Liver (tissue), 9 donors: Measurements from ENCODE around the gene RPP25L. TPM values are rescaled to one million over a fixed set of nuclear protein-coding genes. Genes with fewer than 3 reads are reported as not detected.

Experiments used
- DNase-seq: peaks from one replicate; pipeline ENCODE4 v3.0.0-alpha.2; 2017; ENCODE audit warnings: low spot score
- H3K27ac ChIP-seq, 2 donors: one replicate each; pipeline ENCODE4 v1.7.0; 2013; ENCODE audit warnings: inconsistent platforms in 2 of 2, low read length in 2 of 2, control low read depth in 1 of 2, low read depth in 1 of 2, mild to moderate bottlenecking in 1 of 2
- H3K27me3 ChIP-seq, 4 donors: one replicate each; pipeline versions ENCODE4 v1.6.1 to v1.7.0; 2013; ENCODE audit warnings: low read length in 3 of 4, inconsistent platforms in 1 of 4, mild to moderate bottlenecking in 1 of 4, moderate library complexity in 1 of 4; ENCODE audit not compliant: control insufficient read depth in 4 of 4, insufficient read depth in 4 of 4
- H3K36me3 ChIP-seq, 4 donors: one replicate each; pipeline versions ENCODE4 v1.6.1 to v1.7.0; 2013; ENCODE audit warnings: low read length in 3 of 4, mild to moderate bottlenecking in 3 of 4, low read depth in 1 of 4, moderate library complexity in 1 of 4; ENCODE audit not compliant: control insufficient read depth in 4 of 4, insufficient read depth in 3 of 4
- H3K4me1 ChIP-seq, 4 donors: one replicate each; pipeline versions ENCODE4 v1.6.1 to v1.7.0; 2013; ENCODE audit warnings: low read length in 3 of 4, mild to moderate bottlenecking in 3 of 4, moderate library complexity in 1 of 4; ENCODE audit not compliant: control insufficient read depth in 4 of 4, insufficient read depth in 4 of 4
- H3K4me3 ChIP-seq, 3 donors: one replicate each; pipeline versions ENCODE4 v1.6.1 to v1.7.0; 2013; ENCODE audit warnings: low read length in 3 of 3, control low read depth in 1 of 3, low read depth in 1 of 3, mild to moderate bottlenecking in 1 of 3
- H3K9ac ChIP-seq, 2 donors: one replicate each; pipeline ENCODE4 v1.7.0; 2013; ENCODE audit warnings: low read length in 2 of 2, mild to moderate bottlenecking in 2 of 2, moderate library complexity in 2 of 2, control low read depth in 1 of 2, low read depth in 1 of 2
- H3K9me3 ChIP-seq, 4 donors: one replicate each; pipeline versions ENCODE4 v1.6.1 to v1.7.0; 2013; ENCODE audit warnings: low read length in 3 of 4; ENCODE audit not compliant: control insufficient read depth in 4 of 4
- ATF3 ChIP-seq: IDR thresholded peaks from 2 replicates; pipeline ENCODE4 v1.6.1; 2016; ENCODE audit warnings: antibody characterized with exemption
- CTCF ChIP-seq: fragments of 150-350 bp; IDR thresholded peaks from 2 replicates; pipeline ENCODE4 v1.5.1; 2017; ENCODE audit warnings: improper control_type of control experiment, low read depth, low read length; ENCODE audit not compliant: missing input control
- EGR1 ChIP-seq, 2 donors: IDR thresholded peaks; 2 replicates each; pipeline ENCODE4 v1.6.1; 2016 to 2018; ENCODE audit warnings: antibody characterized with exemption in 2 of 2, low read depth in 2 of 2
- FOXA1 ChIP-seq: IDR thresholded peaks from 2 replicates; pipeline ENCODE4 v1.6.1; 2016; ENCODE audit warnings: antibody characterized with exemption
- FOXA2 ChIP-seq: IDR thresholded peaks from 2 replicates; pipeline ENCODE4 v1.6.1; 2016; ENCODE audit warnings: antibody characterized with exemption
- GABPA ChIP-seq, 2 donors: IDR thresholded peaks in 1 of 2; conservative IDR thresholded peaks in 1 of 2; 2 replicates each; pipeline ENCODE4 v1.6.1; 2016; ENCODE audit warnings: antibody characterized with exemption in 2 of 2, mild to moderate bottlenecking in 1 of 2, moderate library complexity in 1 of 2
- HNF4A ChIP-seq, 2 donors: conservative IDR thresholded peaks; 2 replicates each; pipeline ENCODE4 v1.6.1; 2016; ENCODE audit warnings: antibody characterized with exemption in 2 of 2, mild to moderate bottlenecking in 2 of 2
- HNF4G ChIP-seq: IDR thresholded peaks from 2 replicates; pipeline ENCODE4 v1.6.1; 2016; ENCODE audit warnings: antibody characterized with exemption
- JUND ChIP-seq, 2 donors: IDR thresholded peaks; 2 replicates each; pipeline ENCODE4 v1.6.1; 2016; ENCODE audit warnings: antibody characterized with exemption in 2 of 2
- MAX ChIP-seq: IDR thresholded peaks from 2 replicates; pipeline ENCODE4 v1.6.1; 2016; ENCODE audit warnings: antibody characterized with exemption
- NR2F2 ChIP-seq: IDR thresholded peaks from 2 replicates; pipeline ENCODE4 v1.6.1; 2016; ENCODE audit warnings: antibody characterized with exemption
- RAD21 ChIP-seq, 2 donors: IDR thresholded peaks; 2 replicates each; pipeline ENCODE4 v1.6.1; 2016; ENCODE audit warnings: antibody characterized with exemption in 2 of 2, mild to moderate bottlenecking in 2 of 2
- REST ChIP-seq: IDR thresholded peaks from 2 replicates; pipeline ENCODE4 v1.6.1; 2016; ENCODE audit warnings: antibody characterized with exemption, mild to moderate bottlenecking
- RXRA ChIP-seq, 2 donors: IDR thresholded peaks; 2 replicates each; pipeline ENCODE4 v1.6.1; 2017 to 2018; ENCODE audit warnings: antibody characterized with exemption in 2 of 2, mild to moderate bottlenecking in 1 of 2
- SP1 ChIP-seq: IDR thresholded peaks from 2 replicates; pipeline ENCODE4 v1.6.1; 2018; ENCODE audit warnings: antibody characterized with exemption, mild to moderate bottlenecking
- TAF1 ChIP-seq: conservative IDR thresholded peaks from 2 replicates; pipeline ENCODE4 v1.6.1; 2016; ENCODE audit warnings: antibody characterized with exemption, mild to moderate bottlenecking
- YY1 ChIP-seq: IDR thresholded peaks from 2 replicates; pipeline ENCODE4 v1.6.1; 2016; ENCODE audit warnings: antibody characterized with exemption, mild to moderate bottlenecking
- ZBTB33 ChIP-seq: IDR thresholded peaks from 2 replicates; pipeline ENCODE4 v1.6.1; 2016; ENCODE audit warnings: antibody characterized with exemption
- WGBS: extraction: QIAGEN DNeasy Blood & Tissue Kit; methylation state at CpG from one replicate; pipeline ENCODE4 v1.1.7; 2013; 5-methylcytosine and 5-hydroxymethylcytosine counted together
- polyA plus RNA-seq, 2 donors: library from polyadenylated mRNA; stranded (reverse) in 1 of 2; unstranded in 1 of 2; fragments of 200-250 nt in 1 of 2; fragments of >200 nt in 1 of 2; fragmentation: Nextera tagmentation in 1 of 2; extraction: Ambion mirVana in 1 of 2; gene quantifications; one replicate each; pipeline versions ENCODE4 v1.2.1 to v1.2.3, GENCODE V29; 2013 to 2015
- total RNA-seq, 2 donors: library from RNA; depleted of rRNA; stranded (reverse); fragments of >200 nt; gene quantifications; one replicate each; pipeline ENCODE4 v1.2.3, GENCODE V29; 2014
- donor health status: healthy.
- donor health status: healthy.
- donor health status: healthy.
- donor health status: healthy.
- donor health status: healthy.

The RPP25L gene
- total and polyA plus RNA-seq, 4 donors: 18.6 to 33.4 (median 24.2) TPM

- no peaks in the 10 kb centered on the region for H3K27me3 ChIP-seq
- TF ChIP-seq YY1 (no peak), SP1 (no peak), GABPA (IDR thresholded peaks at IDR 0.05 in 1 of 2, conservative IDR thresholded peaks at IDR 0.05 in 1 of 2) (no peak), HNF4G (no peak), HNF4A (conservative IDR thresholded peaks at IDR 0.05) (no peak), CTCF (no peak), ATF3 (no peak), RXRA (IDR thresholded peaks at IDR 0.05) (no peak), TAF1 (no peak), ZBTB33 (no peak), EGR1 (IDR thresholded peaks at IDR 0.05; ENCODE audit: low read depth in 2 of 2) (no peak), MAX (no peak), NR2F2 (no peak), FOXA2 (no peak)
- 81% methylated on average over 21 of the region's 21 CpGs for WGBS
Observed at GRCh38 chr9:34575862-34576596, 35.9 kb downstream of the RPP25L start.

GRCh38 chr9:34575241-34575640 lies 36.7 kb downstream of the RPP25L start:
- H3K9ac ChIP-seq: no peak overlapping the region
- no peaks in the 10 kb centered on the region for H3K36me3 ChIP-seq
- 71% methylated on average over 8 of the region's 8 CpGs for WGBS
- H3K27me3 ChIP-seq: no peaks in the 10 kb centered on the region
- no peak overlapping the region for H3K27ac ChIP-seq
- H3K4me1 ChIP-seq: peaks cover 3 to 27% (median 15%) of the 10 kb centered on the region in 4 donors
- no peak for DNase-seq
- TF ChIP-seq HNF4G: no peak
- no peak for TF ChIP-seq FOXA1
- no peak for TF ChIP-seq CTCF
- TF ChIP-seq HNF4A (conservative IDR thresholded peaks at IDR 0.05): no peak
- no peak for TF ChIP-seq JUND (IDR thresholded peaks at IDR 0.05)
- TF ChIP-seq REST: no peak
- TF ChIP-seq FOXA2: no peak
- no peak for TF ChIP-seq ATF3
- TF ChIP-seq GABPA (IDR thresholded peaks at IDR 0.05 in 1 of 2, conservative IDR thresholded peaks at IDR 0.05 in 1 of 2): no peak
- TF ChIP-seq EGR1 (IDR thresholded peaks at IDR 0.05; ENCODE audit: low read depth in 2 of 2): no peak
- TF ChIP-seq NR2F2: no peak
- no peak for TF ChIP-seq RAD21 (IDR thresholded peaks at IDR 0.05)
- no peak for TF ChIP-seq YY1
- TF ChIP-seq MAX: no peak
- no peak for TF ChIP-seq RXRA (IDR thresholded peaks at IDR 0.05)
- no peak for TF ChIP-seq TAF1
- no peak for TF ChIP-seq SP1
- H3K9me3 ChIP-seq: no peaks in the 10 kb centered on the region
- H3K4me3 ChIP-seq: no peak overlapping the region

More at GRCh38 chr9:34575862-34576596, 35.9 kb downstream of the RPP25L start:
- Histone ChIP-seq H3K9me3 (no peaks in the 10 kb centered on the region), H3K4me3 (no peak overlapping the region), H3K9ac (no peak overlapping the region), H3K27ac (no peak overlapping the region), H3K4me1 (peaks cover 3 to 24% (median 15%) of the 10 kb centered on the region in 4 donors), H3K36me3 (no peaks in the 10 kb centered on the region)
- no peak for DNase-seq
